22Rv1 (cell line): ENCODE data around the gene SLC7A14.

Source experiments
- CTCF ChIP-seq: fragments of 450-650 bp; IDR thresholded peaks from 2 replicates; pipeline ENCODE4 v1.5.1; 2017; ENCODE audit warnings: mild to moderate bottlenecking
- ZFX ChIP-seq: fragments of 450-650 bp; IDR thresholded peaks from 2 replicates; pipeline ENCODE4 v1.6.1; 2017; ENCODE audit warnings: antibody characterized with exemption, borderline replicate concordance

GRCh38 chr3:170606675-170607074, 20.8 kb upstream of the SLC7A14 start:
- TF ChIP-seq CTCF (no peak), ZFX (no peak)
